Kidney epithelial cell (primary cell): Measurements from ENCODE around the gene SUGCT. TPM values are rescaled to one million over a fixed set of nuclear protein-coding genes. Genes with fewer than 3 reads are reported as not detected.

Source experiments
- DNase-seq: peaks from one replicate; pipeline ENCODE4 v3.0.0-alpha.2; 2010; ENCODE audit warnings: low read depth
- H3K27me3 ChIP-seq: 2 replicates; pipeline ENCODE4 v1.6.0; 2011; ENCODE audit warnings: low read length; ENCODE audit not compliant: control insufficient read depth, insufficient read depth
- H3K36me3 ChIP-seq: 2 replicates; pipeline ENCODE4 v1.5.1; 2011; ENCODE audit warnings: low read length; ENCODE audit not compliant: control insufficient read depth, insufficient read depth
- H3K4me3 ChIP-seq: 2 replicates; pipeline ENCODE4 v1.5.1; 2011; ENCODE audit warnings: low read depth, mild to moderate bottlenecking, control low read depth, low read length
- CTCF ChIP-seq: IDR thresholded peaks from 2 replicates; pipeline ENCODE4 v1.5.1; 2011; ENCODE audit warnings: mild to moderate bottlenecking, moderate library complexity, low read length, control low read depth, inconsistent platforms; ENCODE audit not compliant: insufficient read depth, poor library complexity, severe bottlenecking
- total RNA-seq: library from RNA; depleted of rRNA; stranded (reverse); fragments of >200 nt; gene quantifications from 2 replicates; pipeline ENCODE4 v1.2.3, GENCODE V29; 2015

The SUGCT gene
- total RNA-seq, 1 donor from 2014 or later = 4.0 TPM

GRCh38 chr7:40889539-40889938 lies 754.7 kb downstream of the SUGCT start:
- H3K27me3 ChIP-seq = no peaks in the 10 kb centered on the region
- H3K36me3 ChIP-seq = no peaks in the 10 kb centered on the region
- no peak for TF ChIP-seq CTCF
- H3K4me3 ChIP-seq = no peak overlapping the region
- DNase-seq = no peak

- no peaks in the 10 kb centered on the region for H3K36me3 ChIP-seq
- DNase-seq = no peak
- no peak for TF ChIP-seq CTCF
- H3K4me3 ChIP-seq = no peak overlapping the region
- no peaks in the 10 kb centered on the region for H3K27me3 ChIP-seq
Observed at GRCh38 chr7:40890088-40890692, 755.4 kb downstream of the SUGCT start.

GRCh38 chr7:40891232-40891631 lies 756.4 kb downstream of the SUGCT start:
- no peaks in the 10 kb centered on the region for H3K36me3 ChIP-seq
- H3K4me3 ChIP-seq = no peak overlapping the region
- no peaks in the 10 kb centered on the region for H3K27me3 ChIP-seq
- no peak for DNase-seq
- TF ChIP-seq CTCF = no peak

- no peak for TF ChIP-seq CTCF
- H3K36me3 ChIP-seq = no peaks in the 10 kb centered on the region
- no peak for DNase-seq
- H3K4me3 ChIP-seq = no peak overlapping the region
- no peaks in the 10 kb centered on the region for H3K27me3 ChIP-seq
Observed at GRCh38 chr7:40899151-40899550, 764.3 kb downstream of the SUGCT start.

- Histone ChIP-seq H3K4me3 (no peak overlapping the region), H3K27me3 (no peaks in the 10 kb centered on the region), H3K36me3 (no peaks in the 10 kb centered on the region)
- no peak for TF ChIP-seq CTCF
- no peak for DNase-seq
Observed at GRCh38 chr7:40899636-40900507, 765.1 kb downstream of the SUGCT start.
